ENCODE results near the gene GALNT9. TPM values are rescaled to one million over a fixed set of nuclear protein-coding genes. Genes with fewer than 3 reads are reported as not detected.

The GALNT9 gene
- total and polyA plus RNA-seq, 2 donors (not counting 1 experiment from before 2014, with no cell fraction given) = 0.71 to 2.4 TPM

DNA sequence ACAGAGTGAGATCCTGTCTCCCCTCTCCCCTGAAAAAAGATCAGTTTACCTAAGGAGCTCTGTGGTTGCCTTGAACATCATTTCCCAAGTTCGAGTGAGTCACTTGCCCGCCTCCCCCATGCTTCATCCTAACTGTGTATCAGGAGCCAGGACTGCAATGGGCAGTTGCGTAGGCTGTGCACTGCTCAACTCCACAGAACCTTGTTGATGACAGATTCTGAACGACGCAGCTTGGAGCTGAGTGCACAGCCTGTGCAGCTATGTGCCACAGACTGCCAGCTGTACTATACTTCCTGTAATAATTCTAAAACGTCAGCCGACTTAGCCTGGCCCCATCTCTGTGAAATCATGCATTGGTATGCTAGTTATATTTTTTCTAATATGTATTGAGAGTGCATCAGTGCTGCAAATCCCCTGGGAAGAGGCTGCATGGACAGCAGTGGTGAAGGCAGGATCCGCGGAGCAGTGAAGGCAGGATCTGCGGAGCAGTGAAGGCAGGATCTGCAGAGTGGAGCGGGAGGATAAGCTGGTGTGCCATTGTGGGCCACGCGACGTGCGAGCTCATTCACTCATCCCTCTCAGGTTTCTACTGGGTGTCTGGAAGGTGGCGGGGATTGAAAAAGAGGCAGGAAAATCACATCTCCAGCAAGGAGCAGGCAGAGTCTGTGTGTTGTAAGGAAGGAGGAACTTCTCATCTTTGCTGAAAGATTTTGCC, 80.8 kb downstream of the GALNT9 start:
- no peak overlapping the region for H3K4me3 ChIP-seq (ENCODE audit: control extremely low read depth in 1 of 5, extremely low read depth in 1 of 5, insufficient read depth in 1 of 5, low read depth in 2 of 5, low read length in 4 of 5)
- H3K9ac ChIP-seq (ENCODE audit: low read length) = no peak overlapping the region
- H3K27ac Mint-ChIP-seq = no peak overlapping the region
- no peak overlapping the region for H3K4me3 Mint-ChIP-seq
- peaks cover 0 to 3% (median 0%) of the 10 kb centered on the region in 3 donors for H3K9me3 ChIP-seq (ENCODE audit: control extremely low read depth in 1 of 3, control insufficient read depth in 2 of 3, insufficient read depth in 1 of 3, low read length in 2 of 3)
- WGBS (ENCODE audit: insufficient coverage) = 46% methylated on average over 8 of the region's 16 CpGs
- ChIA-PET POLR2A (no interaction called here), CTCF (no interaction called here)
- H3K27me3 Mint-ChIP-seq = peaks cover 9% of the 10 kb centered on the region
- ATAC-seq (ENCODE audit: low read depth) (no peak), DNase-seq (no peak)
- no peak overlapping the region for H3K27ac ChIP-seq (ENCODE audit: low read length in 2 of 2)
- no peaks in the 10 kb centered on the region for H3K36me3 ChIP-seq (replicated peaks in 1 of 2; ENCODE audit: control extremely low read depth in 1 of 2, control insufficient read depth in 1 of 2, extremely low read depth in 1 of 2, insufficient read depth in 2 of 2, low read length in 1 of 2)
- TF ChIP-seq CTCF (IDR thresholded peaks at IDR 0.05) = no peak
- no peak for TF ChIP-seq EZH2 (IDR thresholded peaks at IDR 0.05; ENCODE audit: borderline replicate concordance, insufficient read depth, low read depth, low read length, poor library complexity, severe bottlenecking)
- no peaks in the 10 kb centered on the region for H3K9me3 Mint-ChIP-seq (ENCODE audit: insufficient read depth)
- H3K4me1 ChIP-seq (ENCODE audit: control insufficient read depth in 2 of 2, insufficient read depth in 2 of 2, low read length in 2 of 2) = no peaks in the 10 kb centered on the region
- H3K79me2 ChIP-seq (ENCODE audit: control insufficient read depth, insufficient read depth, low read length) = no peaks in the 10 kb centered on the region
- H3K27me3 ChIP-seq (replicated peaks in 1 of 4; ENCODE audit: control extremely low read depth in 1 of 4, control insufficient read depth in 3 of 4, insufficient read depth in 4 of 4, low read length in 3 of 4) = peaks cover 0 to 3% (median 0%) of the 10 kb centered on the region in 4 experiments
- no peak overlapping the region for H2AFZ ChIP-seq (ENCODE audit: insufficient read depth, low read depth, low read length, poor library complexity, severe bottlenecking)
- H4K20me1 ChIP-seq (ENCODE audit: control insufficient read depth, insufficient read depth, low read length, poor library complexity, severe bottlenecking) = no peaks in the 10 kb centered on the region
- no peak overlapping the region for H3K4me2 ChIP-seq (replicated peaks; ENCODE audit: low read depth, low read length, poor library complexity, severe bottlenecking)
- intact Hi-C loops (cut with micrococcal nuclease) = no loop called here
- no peaks in the 10 kb centered on the region for H3K4me1 Mint-ChIP-seq

- no peaks in the 10 kb centered on the region for H3K36me3 ChIP-seq (replicated peaks in 1 of 2; ENCODE audit: control extremely low read depth in 1 of 2, control insufficient read depth in 1 of 2, extremely low read depth in 1 of 2, insufficient read depth in 2 of 2, low read length in 1 of 2)
- DNase-seq = no peak
Measured at GRCh38 chr12:132247718-132248452, 81.5 kb downstream of the GALNT9 start.

More at GRCh38 chr12:132247718-132248452, 81.5 kb downstream of the GALNT9 start:
- no peaks in the 10 kb centered on the region for H3K79me2 ChIP-seq (ENCODE audit: control insufficient read depth, insufficient read depth, low read length)
- H3K9me3 Mint-ChIP-seq (ENCODE audit: insufficient read depth) = no peaks in the 10 kb centered on the region
- no peaks in the 10 kb centered on the region for H3K4me1 ChIP-seq (ENCODE audit: control insufficient read depth in 2 of 2, insufficient read depth in 2 of 2, low read length in 2 of 2)
- H3K4me3 ChIP-seq (ENCODE audit: control extremely low read depth in 1 of 5, extremely low read depth in 1 of 5, insufficient read depth in 1 of 5, low read depth in 2 of 5, low read length in 4 of 5) = no peak overlapping the region
- no peak overlapping the region for H3K9ac ChIP-seq (ENCODE audit: low read length)
- intact Hi-C loops (cut with micrococcal nuclease) = no loop called here
- ChIA-PET CTCF (no interaction called here), POLR2A (no interaction called here)
- peaks cover 9% of the 10 kb centered on the region for H3K27me3 Mint-ChIP-seq
- H3K4me3 Mint-ChIP-seq = no peak overlapping the region
- no peak for ATAC-seq (ENCODE audit: low read depth)
- H3K9me3 ChIP-seq (ENCODE audit: control extremely low read depth in 1 of 3, control insufficient read depth in 2 of 3, insufficient read depth in 1 of 3, low read length in 2 of 3) = peaks cover 0 to 3% (median 0%) of the 10 kb centered on the region in 3 donors
- H3K27ac ChIP-seq (ENCODE audit: low read length in 2 of 2) = no peak overlapping the region
- H4K20me1 ChIP-seq (ENCODE audit: control insufficient read depth, insufficient read depth, low read length, poor library complexity, severe bottlenecking) = no peaks in the 10 kb centered on the region
- H3K27ac Mint-ChIP-seq = no peak overlapping the region
- no peak overlapping the region for H2AFZ ChIP-seq (ENCODE audit: insufficient read depth, low read depth, low read length, poor library complexity, severe bottlenecking)
- TF ChIP-seq EZH2 (IDR thresholded peaks at IDR 0.05; ENCODE audit: borderline replicate concordance, insufficient read depth, low read depth, low read length, poor library complexity, severe bottlenecking) (no peak), CTCF (IDR thresholded peaks at IDR 0.05) (no peak)
- WGBS (ENCODE audit: insufficient coverage) = 96% methylated on average over 34 of the region's 35 CpGs
- no peak overlapping the region for H3K4me2 ChIP-seq (replicated peaks; ENCODE audit: low read depth, low read length, poor library complexity, severe bottlenecking)
- no peaks in the 10 kb centered on the region for H3K4me1 Mint-ChIP-seq
- H3K27me3 ChIP-seq (replicated peaks in 1 of 4; ENCODE audit: control extremely low read depth in 1 of 4, control insufficient read depth in 3 of 4, insufficient read depth in 4 of 4, low read length in 3 of 4) = peaks cover 0 to 3% (median 0%) of the 10 kb centered on the region in 4 experiments

All from B cell (primary cell).